ENCODE data around the gene LST1. TPM values are rescaled to one million over a fixed set of nuclear protein-coding genes. Genes with fewer than 3 reads are reported as not detected.

The LST1 gene
- total RNA-seq, 1 donor = not detected

GRCh38 chr6:31558318-31558625, 27.8 kb upstream of the LST1 start:
- peaks cover 11% of the 10 kb centered on the region for H3K36me3 ChIP-seq (ENCODE audit: insufficient read depth, low read length)
- peaks cover 5% of the 10 kb centered on the region for H3K79me2 ChIP-seq (ENCODE audit: insufficient read depth, low read length)
- H3K27me3 ChIP-seq (ENCODE audit: insufficient read depth, low read length) = no peaks in the 10 kb centered on the region
- H3K4me2 ChIP-seq (ENCODE audit: insufficient read depth, low read length) = no peak overlapping the region
- H4K20me1 ChIP-seq (ENCODE audit: insufficient read depth, low read length) = no peaks in the 10 kb centered on the region
- H3K9me3 ChIP-seq (ENCODE audit: low read depth, low read length) = no peaks in the 10 kb centered on the region
- no peak overlapping the region for H3K4me3 ChIP-seq (ENCODE audit: insufficient read depth, low read length)
- no peak overlapping the region for H2AFZ ChIP-seq (ENCODE audit: low read length)
- H3K4me1 ChIP-seq (ENCODE audit: insufficient read depth, low read length) = peaks cover 31% of the 10 kb centered on the region
- no peak for DNase-seq (ENCODE audit: insufficient read length, low spot score, missing footprints)
- TF ChIP-seq CTCF (IDR thresholded peaks at IDR 0.05; ENCODE audit: extremely low read depth, low read depth, low read length) = no peak
- H3K27ac ChIP-seq (ENCODE audit: low read depth, low read length) = no peak overlapping the region

- Histone ChIP-seq H2AFZ (ENCODE audit: low read length) (no peak overlapping the region), H3K4me1 (ENCODE audit: insufficient read depth, low read length) (peaks cover 36% of the 10 kb centered on the region), H3K4me3 (ENCODE audit: insufficient read depth, low read length) (no peak overlapping the region), H3K9me3 (ENCODE audit: low read depth, low read length) (no peaks in the 10 kb centered on the region), H3K36me3 (ENCODE audit: insufficient read depth, low read length) (peaks cover 9% of the 10 kb centered on the region), H3K27me3 (ENCODE audit: insufficient read depth, low read length) (no peaks in the 10 kb centered on the region), H3K4me2 (ENCODE audit: insufficient read depth, low read length) (peak overlapping the region; percentile 44), H4K20me1 (ENCODE audit: insufficient read depth, low read length) (no peaks in the 10 kb centered on the region), H3K79me2 (ENCODE audit: insufficient read depth, low read length) (peaks cover 5% of the 10 kb centered on the region), H3K27ac (ENCODE audit: low read depth, low read length) (peak overlapping the region; percentile 64)
- DNase-seq (ENCODE audit: insufficient read length, low spot score, missing footprints) = peak; percentile 65
- no peak for TF ChIP-seq CTCF (IDR thresholded peaks at IDR 0.05; ENCODE audit: extremely low read depth, low read depth, low read length)
These were observed 27.2 kb upstream of the LST1 start for GRCh38 chr6:31558631-31559500.

GRCh38 chr6:31559606-31559957, 26.5 kb upstream of the LST1 start:
- peak; percentile 67 for DNase-seq (ENCODE audit: insufficient read length, low spot score, missing footprints)
- H2AFZ ChIP-seq (ENCODE audit: low read length) = no peak overlapping the region
- peaks cover 5% of the 10 kb centered on the region for H3K79me2 ChIP-seq (ENCODE audit: insufficient read depth, low read length)
- peaks cover 36% of the 10 kb centered on the region for H3K4me1 ChIP-seq (ENCODE audit: insufficient read depth, low read length)
- H3K4me3 ChIP-seq (ENCODE audit: insufficient read depth, low read length) = no peak overlapping the region
- no peak for TF ChIP-seq CTCF (IDR thresholded peaks at IDR 0.05; ENCODE audit: extremely low read depth, low read depth, low read length)
- no peaks in the 10 kb centered on the region for H3K27me3 ChIP-seq (ENCODE audit: insufficient read depth, low read length)
- peak overlapping the region; percentile 64 for H3K27ac ChIP-seq (ENCODE audit: low read depth, low read length)
- H3K4me2 ChIP-seq (ENCODE audit: insufficient read depth, low read length) = peak overlapping the region; percentile 44
- peaks cover 8% of the 10 kb centered on the region for H3K36me3 ChIP-seq (ENCODE audit: insufficient read depth, low read length)
- H4K20me1 ChIP-seq (ENCODE audit: insufficient read depth, low read length) = no peaks in the 10 kb centered on the region
- H3K9me3 ChIP-seq (ENCODE audit: low read depth, low read length) = no peaks in the 10 kb centered on the region

- Histone ChIP-seq H4K20me1 (ENCODE audit: insufficient read depth, low read length) (no peaks in the 10 kb centered on the region), H3K79me2 (ENCODE audit: insufficient read depth, low read length) (peaks cover 5% of the 10 kb centered on the region), H3K4me2 (ENCODE audit: insufficient read depth, low read length) (peak overlapping the region; percentile 44), H3K27ac (ENCODE audit: low read depth, low read length) (peak overlapping the region; percentile 64), H3K27me3 (ENCODE audit: insufficient read depth, low read length) (no peaks in the 10 kb centered on the region), H3K36me3 (ENCODE audit: insufficient read depth, low read length) (peaks cover 8% of the 10 kb centered on the region), H2AFZ (ENCODE audit: low read length) (no peak overlapping the region), H3K4me1 (ENCODE audit: insufficient read depth, low read length) (peaks cover 36% of the 10 kb centered on the region), H3K4me3 (ENCODE audit: insufficient read depth, low read length) (no peak overlapping the region), H3K9me3 (ENCODE audit: low read depth, low read length) (no peaks in the 10 kb centered on the region)
- DNase-seq (ENCODE audit: insufficient read length, low spot score, missing footprints) = peak; percentile 83
- no peak for TF ChIP-seq CTCF (IDR thresholded peaks at IDR 0.05; ENCODE audit: extremely low read depth, low read depth, low read length)
These were observed 25.9 kb upstream of the LST1 start for GRCh38 chr6:31559958-31560696.

Measured in osteoblast (primary cell).